Measurements from ENCODE around the gene KLHL2. TPM values are rescaled to one million over a fixed set of nuclear protein-coding genes. Genes with fewer than 3 reads are reported as not detected.

KLHL2 gene
- total and polyA plus RNA-seq, 9 of the 15 experiments (the other 6 are each of a cell fraction or from before 2014, with no cell fraction given), result 2.5 to 11.3 (median 6.1) TPM

DNA sequence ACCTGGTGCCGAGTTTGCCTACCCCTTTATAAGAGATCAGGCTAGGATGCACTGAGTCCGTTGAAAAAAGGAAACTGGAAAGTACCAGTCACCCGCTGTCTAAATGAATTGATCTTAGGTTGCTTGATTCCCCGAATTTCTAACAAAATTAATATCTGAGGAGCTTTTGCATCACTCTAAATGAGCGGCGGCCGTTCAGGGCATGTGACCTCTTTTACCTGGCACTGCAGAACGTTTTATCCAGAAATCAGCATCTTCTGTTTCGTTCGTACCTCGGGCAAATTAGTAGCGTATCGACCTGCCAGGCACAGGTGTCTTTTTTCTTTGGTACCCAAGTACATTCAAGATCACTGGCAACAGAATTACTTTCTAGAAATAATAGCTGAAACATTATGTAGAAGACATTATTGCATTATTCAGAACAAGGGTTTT, 876 bp downstream of the KLHL2 start:
- H3K9me1 ChIP-seq (ENCODE audit: control insufficient read depth, insufficient read depth, low read length), result no peaks in the 10 kb centered on the region
- no peaks in the 10 kb centered on the region for H3K9me3 ChIP-seq (replicated peaks; ENCODE audit: control insufficient read depth, insufficient read depth, low read depth, low read length)
- H3K4me3 ChIP-seq, result peak overlapping the region; percentile 73
- 0 out of 2 replicates have a peak, but pooled peaks cover 4% of the 10 kb centered on the region for H4K20me1 ChIP-seq (replicated peaks; ENCODE audit: control insufficient read depth, insufficient read depth, low read length)
- BruUV-seq (replicated peaks), result no TSS peak
- H3K4me2 ChIP-seq (ENCODE audit: insufficient read depth, low read length), result peak overlapping the region; percentile 77
- peak overlapping the region; percentile 70 to 94; a peak in 3 of 4 replicates for H3K9ac ChIP-seq (ENCODE audit: insufficient read depth in 1 of 2, low read depth in 2 of 2, low read length in 2 of 2)
- DNase-seq (ENCODE audit: extremely low read depth in 1 of 4, low spot score in 3 of 4), result no peak
- peaks cover 17% of the 10 kb centered on the region; the same call in 2 of the 3 replicates for H3K79me2 ChIP-seq (ENCODE audit: control insufficient read depth, insufficient read depth, low read length)
- intact Hi-C loops (cut with micrococcal nuclease) (loop anchor here (2.0 to 10.0 kb wide), 2 partner anchors 119 to 257 kb away; partner anchors contain the start of gene MSMO1), in situ Hi-C loops (cut with MboI) (loop anchor here (5.0 kb wide), 1 partner anchor 119 kb away; the partner anchor contains the start of gene MSMO1)
- CTCF ChIA-PET (ENCODE audit: low intra/inter-chr PET ratio), result no interaction called here
- no peak for FAIRE-seq
- peaks cover 0 to 7% of the 10 kb centered on the region in 2 experiments; a peak in 3 of 5 replicates for H3K27me3 ChIP-seq (ENCODE audit: control insufficient read depth in 2 of 2, insufficient read depth in 2 of 2, low read length in 2 of 2)
- peak; percentile 19 for ATAC-seq
- no peaks in the 10 kb centered on the region for H3K36me3 ChIP-seq (ENCODE audit: control insufficient read depth, insufficient read depth, low read length)
- peak overlapping the region; percentile 80 for H2AFZ ChIP-seq (ENCODE audit: low read depth, low read length)
- H3K27ac ChIP-seq (ENCODE audit: extremely low read depth, low read depth, low read length), result no peak overlapping the region
- 13% methylated on average over 13 of the region's 13 CpGs for WGBS (ENCODE audit: insufficient coverage, low coverage, missing lambda C conversion rate)
- TF ChIP-seq, protein P1, sequence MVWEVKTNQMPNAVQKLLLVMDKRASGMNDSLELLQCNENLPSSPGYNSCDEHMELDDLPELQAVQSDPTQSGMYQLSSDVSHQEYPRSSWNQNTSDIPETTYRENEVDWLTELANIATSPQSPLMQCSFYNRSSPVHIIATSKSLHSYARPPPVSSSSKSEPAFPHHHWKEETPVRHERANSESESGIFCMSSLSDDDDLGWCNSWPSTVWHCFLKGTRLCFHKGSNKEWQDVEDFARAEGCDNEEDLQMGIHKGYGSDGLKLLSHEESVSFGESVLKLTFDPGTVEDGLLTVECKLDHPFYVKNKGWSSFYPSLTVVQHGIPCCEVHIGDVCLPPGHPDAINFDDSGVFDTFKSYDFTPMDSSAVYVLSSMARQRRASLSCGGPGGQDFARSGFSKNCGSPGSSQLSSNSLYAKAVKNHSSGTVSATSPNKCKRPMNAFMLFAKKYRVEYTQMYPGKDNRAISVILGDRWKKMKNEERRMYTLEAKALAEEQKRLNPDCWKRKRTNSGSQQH (CRISPR knock-in tag; IDR thresholded peaks at IDR 0.05), result no peak
- TF ChIP-seq ATF1 (CRISPR knock-in tag; IDR thresholded peaks at IDR 0.05), result no peak
- 0 out of 2 replicates have a peak, but pooled peaks have one; percentile 10 for TF ChIP-seq ATF1 (tag; IDR thresholded peaks at IDR 0.05)
- peak; percentile 99 for TF ChIP-seq CBX8 (IDR thresholded peaks at IDR 0.05; ENCODE audit: borderline replicate concordance, extremely low read depth, low read depth, low read length, poor library complexity, severe bottlenecking)
- peak; percentile 77 for TF ChIP-seq CBX2 (IDR thresholded peaks at IDR 0.05; ENCODE audit: insufficient read depth, low read length, poor library complexity, severe bottlenecking)
- TF ChIP-seq ZFP36 (IDR thresholded peaks at IDR 0.05; ENCODE audit: low read depth, low read length, partially characterized antibody), result peak; percentile 8
- TF ChIP-seq, protein P2, sequence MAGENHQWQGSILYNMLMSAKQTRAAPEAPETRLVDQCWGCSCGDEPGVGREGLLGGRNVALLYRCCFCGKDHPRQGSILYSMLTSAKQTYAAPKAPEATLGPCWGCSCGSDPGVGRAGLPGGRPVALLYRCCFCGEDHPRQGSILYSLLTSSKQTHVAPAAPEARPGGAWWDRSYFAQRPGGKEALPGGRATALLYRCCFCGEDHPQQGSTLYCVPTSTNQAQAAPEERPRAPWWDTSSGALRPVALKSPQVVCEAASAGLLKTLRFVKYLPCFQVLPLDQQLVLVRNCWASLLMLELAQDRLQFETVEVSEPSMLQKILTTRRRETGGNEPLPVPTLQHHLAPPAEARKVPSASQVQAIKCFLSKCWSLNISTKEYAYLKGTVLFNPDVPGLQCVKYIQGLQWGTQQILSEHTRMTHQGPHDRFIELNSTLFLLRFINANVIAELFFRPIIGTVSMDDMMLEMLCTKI (IDR thresholded peaks at IDR 0.05; ENCODE audit: partially characterized antibody), result no peak
- TF ChIP-seq, protein P3, sequence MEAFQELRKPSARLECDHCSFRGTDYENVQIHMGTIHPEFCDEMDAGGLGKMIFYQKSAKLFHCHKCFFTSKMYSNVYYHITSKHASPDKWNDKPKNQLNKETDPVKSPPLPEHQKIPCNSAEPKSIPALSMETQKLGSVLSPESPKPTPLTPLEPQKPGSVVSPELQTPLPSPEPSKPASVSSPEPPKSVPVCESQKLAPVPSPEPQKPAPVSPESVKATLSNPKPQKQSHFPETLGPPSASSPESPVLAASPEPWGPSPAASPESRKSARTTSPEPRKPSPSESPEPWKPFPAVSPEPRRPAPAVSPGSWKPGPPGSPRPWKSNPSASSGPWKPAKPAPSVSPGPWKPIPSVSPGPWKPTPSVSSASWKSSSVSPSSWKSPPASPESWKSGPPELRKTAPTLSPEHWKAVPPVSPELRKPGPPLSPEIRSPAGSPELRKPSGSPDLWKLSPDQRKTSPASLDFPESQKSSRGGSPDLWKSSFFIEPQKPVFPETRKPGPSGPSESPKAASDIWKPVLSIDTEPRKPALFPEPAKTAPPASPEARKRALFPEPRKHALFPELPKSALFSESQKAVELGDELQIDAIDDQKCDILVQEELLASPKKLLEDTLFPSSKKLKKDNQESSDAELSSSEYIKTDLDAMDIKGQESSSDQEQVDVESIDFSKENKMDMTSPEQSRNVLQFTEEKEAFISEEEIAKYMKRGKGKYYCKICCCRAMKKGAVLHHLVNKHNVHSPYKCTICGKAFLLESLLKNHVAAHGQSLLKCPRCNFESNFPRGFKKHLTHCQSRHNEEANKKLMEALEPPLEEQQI (IDR thresholded peaks at IDR 0.05), result no peak
- 0 out of 2 replicates have a peak, but pooled peaks have one; percentile 14 for TF ChIP-seq RNF2 (IDR thresholded peaks at IDR 0.05)
- POLR2A ChIA-PET, result interaction anchor here (0.6 to 0.9 kb wide), 3 partner anchors 26 to 135 kb away, joined by 3 to 4 read pairs (median 4); no protein-coding TSS in a partner anchor
- H3K4me1 ChIP-seq (replicated peaks in 1 of 2; ENCODE audit: control insufficient read depth in 2 of 2, insufficient read depth in 2 of 2, low read length in 2 of 2), result peaks cover 17 to 19% of the 10 kb centered on the region in 2 experiments
